NCI-H82 treated with DMSO at 0.1 percent for 48 hours (cell line): ENCODE results near the gene HDAC4.

ENCODE experiments used
- DNase-seq: peaks from one replicate; lab custom pipeline; 2025; ENCODE audit not compliant: unreplicated experiment; lab: John Stamatoyannopoulos, UW

Gene HDAC4

GRCh38 chr2:239354132-239354790, 46.6 kb downstream of the HDAC4 start:
- no peak for DNase-seq

GRCh38 chr2:239353692-239354091, 47.1 kb downstream of the HDAC4 start:
- DNase-seq = no peak

GRCh38 chr2:239351687-239352086, 49.1 kb downstream of the HDAC4 start:
- no peak for DNase-seq

- DNase-seq = no peak
Observed at GRCh38 chr2:239349453-239350135, 51.2 kb downstream of the HDAC4 start.

GRCh38 chr2:239348563-239349452, 52.0 kb downstream of the HDAC4 start:
- DNase-seq = no peak

GRCh38 chr2:239346676-239347075, 54.1 kb downstream of the HDAC4 start:
- DNase-seq = no peak

GRCh38 chr2:239345251-239345650, 55.6 kb downstream of the HDAC4 start:
- DNase-seq = no peak

GRCh38 chr2:239344857-239345216, 56.0 kb downstream of the HDAC4 start:
- no peak for DNase-seq

GRCh38 chr2:239343946-239344856, 56.6 kb downstream of the HDAC4 start:
- DNase-seq = no peak

- no peak for DNase-seq
Observed at GRCh38 chr2:239343460-239343859, 57.4 kb downstream of the HDAC4 start.

- DNase-seq = no peak
Observed at GRCh38 chr2:239341840-239342239, 59.0 kb downstream of the HDAC4 start.

GRCh38 chr2:239341146-239341732, 59.6 kb downstream of the HDAC4 start:
- no peak for DNase-seq

- no peak for DNase-seq
Observed at GRCh38 chr2:239339726-239340601, 60.9 kb downstream of the HDAC4 start.

- DNase-seq = no peak
Observed at GRCh38 chr2:239339241-239339640, 61.6 kb downstream of the HDAC4 start.

- DNase-seq = no peak
Observed at GRCh38 chr2:239337877-239338484, 62.8 kb downstream of the HDAC4 start.

GRCh38 chr2:239337122-239337876, 63.5 kb downstream of the HDAC4 start:
- DNase-seq = no peak

GRCh38 chr2:239331560-239331959, 69.3 kb downstream of the HDAC4 start:
- DNase-seq = no peak

- no peak for DNase-seq
Observed at GRCh38 chr2:239330836-239331235, 70.0 kb downstream of the HDAC4 start.
